RWPE1 (cell line): ENCODE measurements around the gene VAC14.

Experiments used
- CTCF ChIA-PET: fragments of 350-600 bp; sonication (Branson Sonifier 250); formaldehyde crosslinking; extraction: SDS; loops from one replicate; lab custom pipeline; 2021; lab: Yijun Ruan, JAX
- POLR2A ChIA-PET: fragments of 400-600 bp; formaldehyde crosslinking; extraction: SDS; loops from one replicate; lab custom pipeline; 2020; ENCODE audit warnings: antibody characterized with exemption; ENCODE audit not compliant: low non-redundant PET; lab: Yijun Ruan, JAX
- DNase-seq: peaks from one replicate; pipeline ENCODE4 v3.0.0; 2012; ENCODE audit warnings: low spot score
- H3K27ac ChIP-seq: fragments of 450-650 bp; 2 replicates; pipeline ENCODE4 v1.5.1; 2017
- TF ChIP-seq, protein P1 (sequence below): fragments of 450-650 bp; conservative IDR thresholded peaks from 2 replicates; pipeline ENCODE4 v1.5.1; 2017; ENCODE audit warnings: low read depth, mild to moderate bottlenecking

The VAC14 gene

DNA sequence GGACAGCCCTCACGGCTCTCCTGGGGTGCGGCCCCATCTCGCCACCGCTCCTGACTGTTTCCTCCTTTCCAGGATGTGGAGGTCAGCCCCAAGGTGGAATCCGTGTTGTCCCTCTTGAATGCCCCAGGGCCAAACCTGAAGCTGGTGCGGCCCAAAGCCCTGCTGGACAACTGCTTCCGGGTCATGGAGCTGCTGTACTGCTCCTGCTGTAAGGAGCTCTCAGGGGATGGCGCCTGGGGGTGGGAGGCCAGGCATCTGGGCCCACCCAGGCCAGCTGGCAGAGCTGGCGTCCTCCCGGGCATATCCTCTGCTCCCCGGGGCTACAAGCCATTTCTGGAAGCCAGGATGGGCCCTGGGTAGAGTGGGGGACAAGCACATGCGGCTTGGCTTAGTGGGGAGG is 141.4 kb downstream of the VAC14 start:
- ChIA-PET POLR2A (interaction anchor here (0.5 to 0.6 kb wide), 2 partner anchors 8 to 547 kb away, joined by 3 to 7 read pairs; no protein-coding TSS in a partner anchor), CTCF (no interaction called here)
- peak overlapping the region; percentile 66; the same call in 1 of the 2 replicates for H3K27ac ChIP-seq
- DNase-seq: no peak
- TF ChIP-seq, protein P1, sequence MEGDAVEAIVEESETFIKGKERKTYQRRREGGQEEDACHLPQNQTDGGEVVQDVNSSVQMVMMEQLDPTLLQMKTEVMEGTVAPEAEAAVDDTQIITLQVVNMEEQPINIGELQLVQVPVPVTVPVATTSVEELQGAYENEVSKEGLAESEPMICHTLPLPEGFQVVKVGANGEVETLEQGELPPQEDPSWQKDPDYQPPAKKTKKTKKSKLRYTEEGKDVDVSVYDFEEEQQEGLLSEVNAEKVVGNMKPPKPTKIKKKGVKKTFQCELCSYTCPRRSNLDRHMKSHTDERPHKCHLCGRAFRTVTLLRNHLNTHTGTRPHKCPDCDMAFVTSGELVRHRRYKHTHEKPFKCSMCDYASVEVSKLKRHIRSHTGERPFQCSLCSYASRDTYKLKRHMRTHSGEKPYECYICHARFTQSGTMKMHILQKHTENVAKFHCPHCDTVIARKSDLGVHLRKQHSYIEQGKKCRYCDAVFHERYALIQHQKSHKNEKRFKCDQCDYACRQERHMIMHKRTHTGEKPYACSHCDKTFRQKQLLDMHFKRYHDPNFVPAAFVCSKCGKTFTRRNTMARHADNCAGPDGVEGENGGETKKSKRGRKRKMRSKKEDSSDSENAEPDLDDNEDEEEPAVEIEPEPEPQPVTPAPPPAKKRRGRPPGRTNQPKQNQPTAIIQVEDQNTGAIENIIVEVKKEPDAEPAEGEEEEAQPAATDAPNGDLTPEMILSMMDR: no peak

DNA sequence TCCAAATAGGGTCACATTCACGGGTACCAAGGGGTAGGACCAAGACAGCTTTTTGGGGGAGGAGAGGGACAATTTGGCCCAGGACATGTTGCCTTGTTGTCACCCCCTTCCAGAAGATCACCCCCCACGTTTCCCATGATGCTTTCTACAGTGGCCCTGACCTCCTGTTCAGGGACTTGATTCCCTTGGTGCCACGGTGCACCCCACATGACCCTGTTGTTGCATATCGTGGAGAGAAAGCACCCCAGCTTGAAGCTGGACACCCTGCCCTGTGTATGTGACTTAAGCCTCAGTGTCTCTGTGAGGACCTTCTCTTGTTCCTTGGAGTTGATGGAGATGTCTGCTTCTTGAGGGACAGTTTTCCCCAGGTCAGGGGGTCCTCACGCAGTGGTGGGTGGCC is 142.0 kb downstream of the VAC14 start:
- no peak overlapping the region for H3K27ac ChIP-seq
- ChIA-PET CTCF (no interaction called here), POLR2A (no interaction called here)
- no peak for DNase-seq
- TF ChIP-seq, protein P1: no peak

DNA sequence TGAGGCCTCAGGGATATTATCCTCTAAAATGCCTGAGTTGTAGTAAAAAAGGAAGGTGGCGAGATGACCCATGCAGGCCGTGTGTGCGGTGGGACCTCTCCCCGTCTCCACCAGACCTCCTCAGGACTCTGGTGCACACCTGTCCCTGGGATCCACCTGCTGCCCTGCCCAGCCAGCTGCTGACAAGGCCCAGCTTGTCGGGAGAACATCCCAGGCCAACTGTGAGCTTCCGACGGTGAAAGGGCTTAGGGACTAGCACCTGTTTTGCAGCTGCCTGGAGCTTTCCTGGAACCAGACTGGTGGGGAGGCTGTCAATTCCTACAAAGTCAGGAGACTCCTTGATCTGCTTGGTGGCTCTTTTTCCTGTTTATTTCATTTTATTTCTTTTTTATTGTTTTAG is 143.0 kb downstream of the VAC14 start:
- H3K27ac ChIP-seq: peak overlapping the region; percentile 20; the same call in 1 of the 2 replicates
- ChIA-PET CTCF (no interaction called here), POLR2A (no interaction called here)
- DNase-seq: no peak
- TF ChIP-seq, protein P1: no peak

DNA sequence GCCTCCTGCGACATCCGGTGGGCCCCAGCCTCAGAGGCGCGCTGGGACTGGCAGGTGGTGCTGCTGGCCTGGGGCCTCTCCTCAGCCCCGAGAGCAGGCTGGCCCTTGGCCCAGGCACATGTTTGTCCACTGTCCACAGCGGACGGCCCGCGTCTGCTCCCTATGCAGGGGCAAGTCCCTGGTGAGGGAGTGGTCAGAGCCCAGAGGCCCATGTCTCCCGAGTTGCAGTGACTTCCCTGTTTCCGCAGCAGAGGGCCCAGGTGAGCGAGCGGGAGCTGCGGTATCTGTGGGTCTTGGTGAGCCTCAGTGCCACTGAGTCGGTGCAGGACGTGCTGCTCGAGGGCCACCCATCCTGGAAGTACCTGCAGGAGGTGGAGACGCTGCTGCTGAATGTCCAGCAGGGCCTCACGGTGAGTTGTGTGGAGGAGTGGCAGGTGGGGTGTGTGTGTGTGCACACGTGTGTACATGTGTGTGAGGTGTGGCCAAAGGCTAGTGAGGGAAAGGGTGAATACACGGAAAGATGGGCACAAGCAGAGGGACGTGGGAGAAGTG is 144.2 kb downstream of the VAC14 start:
- CTCF ChIA-PET: interaction anchor here (0.7 kb wide), 1 partner anchor 114 kb away, joined by 3 read pairs; no protein-coding TSS in a partner anchor

DNA sequence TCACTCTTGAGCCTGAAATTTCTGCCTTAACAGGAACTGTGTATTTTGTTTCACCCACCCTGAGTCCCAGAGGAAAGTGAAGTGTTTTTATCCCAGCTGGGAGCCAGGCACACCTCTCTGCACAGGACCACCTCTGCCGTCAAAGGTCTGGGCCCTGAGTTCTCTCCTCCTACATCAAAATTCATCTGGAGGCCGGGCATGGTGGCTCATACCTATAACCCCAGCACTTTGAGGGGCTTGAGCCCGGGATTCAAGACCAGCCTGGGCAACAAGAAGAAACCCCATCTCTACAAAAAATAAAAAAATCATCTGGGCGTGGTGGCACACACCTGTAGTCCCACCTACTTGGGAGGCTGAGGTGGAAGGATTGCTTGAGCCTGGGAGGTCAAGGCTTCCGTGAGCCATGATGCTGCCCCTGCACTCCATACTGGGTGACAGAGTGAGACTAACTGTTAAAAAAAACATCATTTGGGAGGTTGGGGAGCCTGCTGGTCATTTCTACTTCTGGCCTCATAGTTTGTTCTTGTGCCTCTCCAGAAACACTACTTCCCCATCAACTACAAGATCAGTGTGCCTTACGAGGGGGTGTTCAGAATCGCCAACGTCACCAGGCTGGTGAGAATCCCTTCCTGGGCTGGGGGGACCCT is 144.8 kb downstream of the VAC14 start:
- H3K27ac ChIP-seq: no peak overlapping the region
- POLR2A ChIA-PET: no interaction called here
- TF ChIP-seq, protein P1: no peak
- no peak for DNase-seq
- CTCF ChIA-PET: interaction anchor here (0.5 to 0.7 kb wide), 2 partner anchors 115 to 154 kb away, joined by 3 read pairs; no protein-coding TSS in a partner anchor

More for the DNA sequence above, 144.2 kb downstream of the VAC14 start:
- TF ChIP-seq, protein P1: no peak
- POLR2A ChIA-PET: no interaction called here
- DNase-seq: no peak
- H3K27ac ChIP-seq: no peak overlapping the region

DNA sequence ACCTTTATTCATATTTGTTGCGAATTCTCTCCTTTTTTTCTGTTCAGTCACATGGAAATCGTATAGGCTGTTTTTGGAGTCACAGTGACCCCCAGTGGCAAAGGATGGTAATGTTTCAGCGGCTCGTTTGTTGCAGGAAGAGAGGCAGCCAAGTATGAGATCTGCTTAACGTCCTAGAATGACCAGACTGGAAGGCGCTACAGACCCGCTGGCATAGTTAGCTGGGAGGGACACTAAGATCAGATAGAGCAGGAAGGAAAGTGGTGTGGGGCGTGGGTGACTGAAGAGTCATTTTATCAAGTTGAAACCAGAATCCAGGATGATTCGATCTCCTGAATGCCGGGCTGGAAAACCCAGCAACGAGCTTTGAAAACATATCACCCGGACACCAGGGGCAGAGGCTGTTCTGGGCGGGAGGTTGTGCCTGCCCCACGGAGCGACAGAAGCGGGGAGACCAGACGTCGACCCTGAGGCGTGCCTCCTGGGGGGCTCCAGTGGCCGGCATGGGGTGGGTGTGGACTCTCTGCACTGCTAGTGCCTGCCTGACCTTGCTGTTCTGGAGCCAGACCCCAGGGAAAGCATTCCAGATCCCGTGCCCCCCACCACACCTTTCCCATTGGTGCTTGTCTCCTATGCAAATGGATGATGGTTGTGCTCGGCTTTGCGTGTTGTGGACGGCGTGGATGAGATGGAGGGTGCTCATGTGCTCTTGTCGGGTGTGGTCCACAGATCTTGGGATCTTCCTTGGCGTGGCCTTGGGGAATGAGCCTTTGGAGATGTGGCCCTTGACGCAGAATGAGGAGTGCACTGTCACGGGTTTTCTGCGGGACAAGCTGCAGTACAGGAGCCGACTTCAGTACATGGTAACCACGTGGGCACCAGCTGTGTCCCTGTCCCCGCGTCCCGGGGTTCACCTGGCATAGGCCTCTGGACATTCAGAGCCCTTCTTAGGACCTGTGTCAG is 146.9 kb downstream of the VAC14 start:
- CTCF ChIA-PET: interaction anchor here (0.5 to 1.7 kb wide), 20 partner anchors 14 to 1466 kb away, joined by 3 to 9 read pairs (median 3); partner anchors contain the start of gene FCSK
- H3K27ac ChIP-seq: peak overlapping the region; percentile 37
- TF ChIP-seq, protein P1: peak; percentile 91
- POLR2A ChIA-PET: no interaction called here
- DNase-seq: peak; percentile 66
